ENCODE results near the gene TCF4.

TCF4 gene

DNA sequence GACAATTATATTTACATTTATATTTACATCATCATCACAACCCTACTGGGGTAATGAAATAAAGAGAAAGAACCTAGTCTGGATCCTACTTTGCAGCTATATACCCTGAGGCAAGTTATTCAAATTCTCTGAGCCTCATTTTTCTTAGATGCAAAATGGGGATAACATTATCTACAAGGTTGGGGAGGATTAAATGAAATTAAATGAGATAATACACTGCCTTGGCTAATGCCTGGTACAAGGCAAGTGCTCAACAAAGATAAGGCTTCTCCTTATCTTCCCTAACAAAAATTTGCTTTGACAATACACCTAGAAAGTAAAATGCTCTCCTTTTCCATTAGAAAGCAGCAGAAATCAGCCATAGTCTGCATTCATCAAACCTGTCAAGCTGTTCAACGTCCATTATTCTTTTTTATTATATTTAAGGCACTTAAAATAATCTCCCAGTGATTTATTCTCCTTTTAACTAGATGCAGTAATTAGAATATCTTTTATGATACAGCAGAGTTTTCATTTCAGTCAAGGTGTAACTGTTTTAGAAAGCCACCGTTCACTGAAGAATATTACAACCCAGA is 44.8 kb downstream of the TCF4 start:
- DNase-seq: no peak

DNA sequence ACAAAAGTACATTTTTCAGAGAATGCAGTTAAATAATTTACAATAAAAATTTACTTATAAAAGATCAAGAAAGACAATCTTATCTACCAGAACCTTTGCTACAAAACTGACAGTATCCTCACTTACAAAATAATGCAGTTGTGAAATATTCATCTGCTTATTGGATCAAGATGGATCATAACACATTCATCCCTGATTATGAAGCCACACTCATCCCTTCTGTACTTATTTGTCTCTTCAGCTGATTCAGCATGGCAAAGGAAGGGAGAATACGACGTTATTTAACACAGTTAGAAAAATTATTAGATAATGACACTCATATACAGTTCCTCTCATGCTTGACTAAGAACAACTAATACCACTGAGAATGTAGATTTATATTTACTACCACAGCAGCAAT is 46.4 kb downstream of the TCF4 start:
- no peak for DNase-seq

DNA sequence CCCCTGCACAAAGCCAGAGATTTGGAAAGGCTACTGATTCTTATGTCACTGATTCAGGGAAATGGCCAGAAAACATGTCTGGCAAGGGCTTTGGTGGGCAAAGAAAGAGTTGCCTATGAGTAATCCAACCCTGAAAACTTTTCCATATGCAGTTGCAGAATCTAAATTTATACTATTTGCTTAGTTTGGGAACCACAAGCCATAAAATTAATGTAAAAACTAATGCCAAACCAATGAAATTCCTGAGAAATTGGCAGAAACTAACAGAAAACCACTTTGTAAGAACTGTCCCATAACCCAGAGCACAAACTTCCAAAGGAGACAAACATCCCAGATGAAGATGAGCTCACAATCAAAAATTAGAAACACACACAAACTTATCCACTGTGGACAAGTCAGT is 48.8 kb downstream of the TCF4 start:
- DNase-seq: no peak

DNA sequence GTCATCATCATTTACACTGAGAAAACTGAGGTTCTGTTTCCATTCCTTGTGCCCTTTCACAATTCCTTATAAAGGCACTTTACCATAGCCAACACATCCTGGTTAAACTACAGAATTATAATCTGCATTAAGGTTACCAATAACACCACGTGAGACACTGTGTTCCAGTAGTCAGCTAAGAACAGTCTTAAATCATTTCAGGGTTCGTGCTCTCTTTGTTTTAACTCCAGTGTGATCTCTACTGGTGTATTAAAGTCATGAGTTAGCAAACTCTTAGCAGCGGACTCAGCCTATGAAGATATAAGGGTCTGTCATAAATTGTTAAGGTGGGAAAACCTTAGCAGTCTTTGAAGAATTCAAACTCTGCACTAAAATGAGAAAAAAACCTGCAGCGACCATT is 53.0 kb downstream of the TCF4 start:
- no peak for DNase-seq

DNA sequence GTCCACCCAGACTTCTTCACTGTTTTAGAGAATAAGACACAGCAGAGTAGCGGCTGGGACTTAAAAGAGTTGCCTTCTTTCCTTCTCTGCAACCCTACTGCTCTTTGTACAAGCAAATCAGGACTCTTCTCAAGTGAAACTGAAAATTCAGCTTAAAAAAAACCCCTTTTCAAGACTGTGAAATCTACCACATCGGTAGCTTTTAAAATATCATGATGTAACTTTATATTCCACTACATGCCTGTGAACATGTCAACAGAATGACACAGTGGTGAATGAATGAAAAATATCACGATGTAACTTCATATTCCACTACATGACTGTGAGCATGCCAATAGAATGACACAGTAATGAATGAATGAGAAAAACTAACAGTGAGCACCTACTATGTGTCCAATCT is 53.4 kb downstream of the TCF4 start:
- DNase-seq: no peak

DNA sequence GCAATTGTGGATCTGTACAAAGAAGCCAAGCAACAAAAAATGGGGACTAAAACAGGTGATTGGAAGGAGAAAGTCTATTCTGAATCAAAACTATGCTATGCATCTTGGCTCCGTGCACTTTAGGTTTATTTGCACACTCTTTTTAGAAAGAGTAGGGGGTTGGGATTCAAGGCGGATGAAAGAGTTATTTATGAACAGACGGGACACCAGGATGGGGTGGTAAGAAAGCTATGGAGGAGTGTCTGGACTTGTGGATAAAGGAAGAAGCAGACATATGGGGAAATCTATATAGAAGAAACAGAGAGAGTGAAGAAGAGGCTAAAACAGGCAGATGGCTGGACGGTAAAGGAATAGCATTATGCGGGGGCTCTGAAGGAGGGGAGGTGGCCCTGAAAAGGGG is 57.8 kb downstream of the TCF4 start:
- DNase-seq: no peak

DNA sequence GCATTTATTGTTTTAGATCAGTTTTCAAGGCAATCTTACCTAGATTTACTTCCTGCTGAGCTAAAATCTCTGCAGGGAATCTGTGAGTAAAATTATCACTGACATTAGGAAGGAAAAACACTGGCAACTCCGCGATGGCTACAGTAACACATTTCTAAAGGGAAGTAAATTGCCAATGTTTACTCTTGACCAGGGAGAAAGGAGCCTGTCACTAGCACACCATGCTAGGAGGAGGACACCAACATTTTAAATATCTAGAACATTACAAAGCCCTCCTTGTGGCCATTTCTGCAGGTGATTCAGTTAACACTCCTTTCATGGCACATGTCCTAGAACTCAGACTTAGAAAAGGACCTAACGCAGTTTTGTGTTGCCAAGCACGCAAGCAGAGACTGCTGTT is 58.4 kb downstream of the TCF4 start:
- peak in 1 of 2 experiments; percentile 66 for DNase-seq

DNA sequence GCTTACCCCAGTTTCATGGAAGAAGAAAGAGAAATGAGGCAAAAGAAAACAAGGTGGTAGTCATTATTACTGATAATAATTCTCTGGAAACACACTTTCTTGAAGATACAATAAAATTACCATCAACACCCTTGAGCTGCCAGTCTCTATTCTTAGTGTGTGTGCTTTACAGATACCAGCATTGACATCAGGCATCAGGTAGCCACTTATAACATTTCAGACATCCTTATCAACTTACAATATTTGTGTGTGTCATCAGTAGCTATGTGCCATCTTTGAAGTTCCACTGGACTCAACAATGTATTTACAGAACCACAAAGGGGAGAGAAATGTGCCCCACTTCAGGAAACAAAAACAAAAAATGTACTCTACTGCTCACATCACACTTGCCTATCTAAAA is 62.1 kb downstream of the TCF4 start:
- DNase-seq: no peak

DNA sequence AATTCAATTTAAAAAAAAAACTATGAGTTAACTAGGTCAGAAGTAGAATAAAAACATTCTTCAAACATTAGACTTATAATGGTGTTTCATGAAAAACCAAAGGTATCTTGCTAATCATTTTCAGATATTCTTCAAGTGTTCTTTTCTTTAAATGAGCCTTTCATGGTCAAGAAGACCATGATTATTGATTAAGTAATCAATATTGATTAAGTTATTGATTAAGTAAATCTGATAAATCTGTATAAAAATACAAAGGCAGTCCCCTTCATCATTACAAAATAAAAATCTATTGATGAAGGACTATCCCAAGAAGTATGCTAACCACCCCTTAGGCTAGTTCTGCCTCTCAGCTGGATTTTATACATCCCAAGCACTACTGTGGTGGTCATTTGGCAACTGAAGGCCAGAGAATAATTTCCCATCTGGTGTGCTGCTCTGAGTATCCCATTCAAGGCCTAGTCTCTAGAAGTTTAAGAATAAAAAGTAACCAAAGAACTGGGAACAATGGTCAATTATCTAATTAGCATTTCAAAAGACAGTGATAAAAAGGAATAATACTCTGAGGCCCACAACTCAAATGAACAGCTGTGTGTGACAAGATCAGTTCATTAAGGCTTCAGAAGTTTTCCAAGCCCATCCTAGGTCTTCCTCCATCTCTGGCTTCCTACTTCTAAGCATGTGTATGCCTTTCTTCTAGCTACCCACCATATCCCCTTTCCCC is 63.5 kb downstream of the TCF4 start:
- DNase-seq: no peak

DNA sequence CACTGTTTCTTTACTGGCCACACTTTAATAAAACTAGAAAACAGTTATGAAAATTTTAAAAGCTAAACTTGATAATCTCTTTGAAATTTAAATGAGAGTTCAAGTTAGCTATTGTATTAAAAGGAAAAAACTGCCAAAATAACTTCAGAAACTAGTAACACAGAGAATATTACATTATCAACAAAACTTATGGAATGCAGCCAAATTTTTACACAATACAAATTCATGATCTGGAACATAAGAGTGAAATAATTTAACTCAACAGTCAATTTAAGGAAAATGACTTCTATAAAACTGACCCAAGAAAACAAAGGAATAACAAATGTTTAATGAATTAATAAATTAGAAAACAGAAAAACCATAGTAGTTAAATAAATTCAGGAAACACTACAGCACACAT is 65.0 kb downstream of the TCF4 start:
- DNase-seq: no peak

DNA sequence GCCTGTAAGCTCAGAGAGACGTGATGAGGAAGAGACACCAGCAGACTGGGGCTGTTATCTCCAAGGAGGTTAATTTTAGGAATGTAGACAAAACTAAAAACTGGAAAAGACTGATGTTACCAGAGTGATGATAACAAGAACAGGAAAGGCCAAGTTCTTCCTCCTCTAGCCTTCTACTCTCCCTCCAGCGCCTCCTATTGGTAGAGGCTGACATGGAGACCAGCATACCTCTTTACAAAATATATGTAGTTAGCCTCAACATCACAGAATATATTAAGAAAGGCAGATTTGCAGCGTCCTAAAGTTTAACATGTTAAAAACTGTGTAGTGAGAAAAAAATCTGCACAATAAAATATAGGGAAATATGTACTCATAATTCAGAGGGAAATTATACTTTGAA is 66.0 kb downstream of the TCF4 start:
- no peak for DNase-seq

DNA sequence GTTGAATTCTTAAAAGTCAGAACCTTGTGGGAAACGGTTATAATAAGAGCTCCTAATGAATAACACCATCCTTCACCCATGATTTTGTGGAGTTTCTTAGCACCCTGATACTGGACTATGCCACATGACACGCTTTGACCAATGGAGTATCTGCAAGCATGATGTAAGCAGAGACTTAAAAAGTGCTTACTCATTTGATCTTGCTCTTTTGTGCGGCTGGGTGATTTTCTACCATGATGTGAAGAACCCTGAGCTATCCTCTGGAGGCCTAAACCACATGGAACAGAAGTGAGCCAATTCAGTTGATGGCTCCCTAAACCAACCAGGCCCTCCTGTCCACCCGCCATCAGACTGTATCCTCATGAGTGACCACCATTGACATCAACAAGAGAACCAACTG is 70.9 kb downstream of the TCF4 start:
- no peak for DNase-seq

DNA sequence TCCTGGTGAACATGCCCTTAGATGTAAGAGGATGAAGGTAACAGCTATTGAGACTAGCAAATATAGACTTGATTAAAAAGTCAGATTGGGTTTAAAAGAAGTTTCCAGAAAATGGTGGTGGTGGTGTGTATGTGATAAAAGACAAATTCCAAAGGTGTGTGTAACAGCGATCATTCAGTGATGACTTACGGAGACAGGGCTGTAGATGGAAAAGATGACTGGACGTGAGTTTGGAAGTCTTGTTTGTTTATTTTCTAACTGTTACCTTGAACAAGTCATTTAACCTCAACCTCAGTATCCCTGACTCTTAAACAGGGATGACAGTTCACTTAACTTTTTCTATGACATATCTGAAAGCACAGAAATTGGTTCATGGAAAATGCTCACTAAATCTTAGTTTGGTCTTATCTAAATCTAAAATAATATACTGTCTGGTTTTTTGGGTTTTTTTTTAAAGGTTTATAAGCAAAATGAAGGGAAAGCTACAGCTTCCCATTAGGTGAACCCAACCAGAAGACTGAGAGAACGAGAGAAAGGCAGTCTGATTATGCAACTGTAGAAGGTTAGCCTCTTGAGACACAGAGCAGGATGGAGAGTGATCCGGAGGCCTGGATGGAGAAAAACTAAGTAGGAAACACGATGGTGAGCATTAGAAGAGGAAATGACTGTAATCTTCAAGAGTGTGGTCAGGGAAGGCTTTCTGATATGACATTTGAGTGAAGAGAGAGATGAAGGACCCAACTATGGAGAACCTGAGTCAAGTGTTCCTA is 71.9 kb downstream of the TCF4 start:
- DNase-seq: no peak

DNA sequence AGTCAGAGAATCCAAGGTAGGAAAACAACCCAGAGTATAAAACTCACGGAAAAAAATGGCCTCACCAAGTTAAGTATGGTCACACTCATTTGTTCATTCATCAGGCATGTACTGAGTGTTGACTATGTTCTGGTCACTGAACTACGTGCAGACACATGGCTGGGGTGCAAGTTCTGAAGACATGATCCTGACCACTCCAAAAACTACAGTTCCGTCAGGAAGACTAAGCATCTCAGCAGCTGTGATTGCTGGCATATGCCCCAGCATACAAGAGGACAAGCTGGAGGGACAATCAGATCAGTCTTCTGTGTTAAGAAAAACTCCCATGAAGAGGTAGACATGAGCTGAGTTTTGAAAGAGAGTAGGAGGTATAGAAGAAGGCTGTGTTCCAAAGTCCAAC is 72.8 kb downstream of the TCF4 start:
- no peak for DNase-seq

DNA sequence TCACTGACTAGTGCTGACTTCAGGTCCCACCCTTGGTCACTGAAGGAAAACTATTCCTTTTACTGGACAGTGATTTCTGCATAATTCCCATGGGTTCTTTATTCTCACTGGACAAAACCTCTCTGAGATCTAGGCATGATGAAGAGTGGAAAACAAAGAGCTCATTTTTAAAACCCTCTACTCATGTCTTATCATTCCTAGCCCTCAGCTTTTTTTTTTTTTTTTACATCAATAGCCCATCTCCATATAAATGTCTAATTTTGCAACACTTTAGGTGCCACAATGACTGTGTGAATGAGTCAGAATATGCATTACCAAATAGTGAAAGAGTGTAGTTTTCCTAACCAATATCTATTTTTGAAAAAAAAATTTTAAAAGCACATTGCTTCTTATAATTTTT is 74.8 kb downstream of the TCF4 start:
- DNase-seq: no peak

DNA sequence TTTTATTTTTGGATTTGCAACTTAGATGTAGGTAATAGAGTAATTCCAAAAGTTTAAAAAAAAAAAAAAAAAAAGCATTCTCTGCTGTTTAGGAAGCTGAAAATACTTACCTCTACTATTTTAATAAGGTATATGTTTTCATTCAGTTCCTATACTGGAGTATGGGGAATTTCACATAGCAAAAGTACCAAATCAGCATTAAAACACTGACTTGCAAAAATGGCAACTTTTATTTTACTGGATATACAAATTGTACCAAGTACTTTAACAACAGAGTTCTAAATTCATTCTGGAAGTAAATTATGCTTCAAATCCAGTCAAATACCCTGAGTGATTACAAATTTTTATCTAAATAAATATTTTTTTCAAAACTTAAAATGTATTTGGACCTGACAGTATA is 76.7 kb downstream of the TCF4 start:
- no peak for DNase-seq

DNA sequence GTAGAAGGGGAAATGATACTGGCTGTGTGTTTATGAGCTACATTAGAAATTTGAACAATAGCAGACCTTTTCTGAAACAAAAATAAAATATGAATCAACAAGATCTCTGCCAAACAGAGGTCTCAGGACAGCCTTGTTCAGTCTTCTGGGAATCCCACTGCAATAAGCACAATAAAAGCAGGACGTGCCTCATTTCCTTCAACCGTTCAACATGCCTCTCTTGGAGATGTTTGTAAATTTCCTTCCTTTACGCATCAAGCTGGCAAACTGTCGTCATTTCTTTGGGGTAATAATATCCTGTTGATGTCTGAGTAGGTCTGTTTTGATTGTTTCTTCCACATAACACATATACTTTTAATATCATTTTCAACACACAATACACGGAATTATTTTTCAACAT is 77.2 kb downstream of the TCF4 start:
- peak in 1 of 2 experiments; percentile 15 for DNase-seq

DNA sequence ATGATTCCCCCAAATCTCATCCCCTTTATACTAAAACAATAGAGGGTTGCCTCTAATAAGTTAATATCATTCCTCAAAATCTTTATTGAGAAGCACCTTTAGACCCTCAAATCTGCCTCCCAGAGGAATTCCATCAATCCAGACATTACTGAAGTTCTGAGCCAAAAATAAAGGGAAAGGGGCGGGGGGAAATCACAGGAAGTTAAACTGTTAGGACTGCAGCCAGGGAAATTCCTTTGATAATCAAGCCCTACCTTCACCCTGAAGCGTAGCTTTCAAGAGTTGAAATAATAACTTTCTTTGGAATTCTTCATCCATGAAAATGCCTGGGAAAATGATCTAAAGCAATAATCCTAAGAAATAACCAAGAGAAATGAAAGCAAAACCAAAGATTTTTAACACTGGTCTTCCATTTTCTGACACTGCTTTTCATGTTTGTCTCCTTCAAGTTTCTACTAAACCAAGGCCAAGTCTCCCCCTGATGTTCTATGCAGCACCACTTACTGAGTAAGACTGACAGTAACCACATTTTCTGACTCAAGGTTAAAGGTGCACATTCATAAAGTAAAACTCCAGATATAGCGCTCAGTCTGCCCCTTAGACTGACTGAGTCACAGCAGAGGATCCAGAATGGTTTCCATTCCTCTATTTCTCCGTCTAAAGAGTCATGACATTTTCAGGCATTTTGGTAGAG is 78.2 kb downstream of the TCF4 start:
- no peak for DNase-seq

DNA sequence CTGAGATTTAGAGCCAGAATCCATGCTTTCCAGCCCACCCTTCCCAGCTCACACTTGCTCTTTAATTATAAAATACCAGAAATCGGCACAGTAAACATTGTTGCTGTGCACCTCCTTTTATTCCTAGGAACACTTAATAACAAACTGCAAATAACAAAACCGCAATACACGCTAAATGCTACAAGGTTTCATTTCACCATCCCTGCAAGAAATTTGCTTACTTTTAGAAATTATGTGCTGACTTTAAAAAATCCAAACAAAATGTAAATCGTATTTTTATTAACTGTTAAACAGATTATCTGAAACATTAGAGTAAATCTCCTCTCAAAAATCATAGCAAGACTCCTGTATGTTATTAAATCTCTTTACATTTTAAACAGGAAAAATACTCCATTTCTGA is 79.3 kb downstream of the TCF4 start:
- no peak for DNase-seq

DNA sequence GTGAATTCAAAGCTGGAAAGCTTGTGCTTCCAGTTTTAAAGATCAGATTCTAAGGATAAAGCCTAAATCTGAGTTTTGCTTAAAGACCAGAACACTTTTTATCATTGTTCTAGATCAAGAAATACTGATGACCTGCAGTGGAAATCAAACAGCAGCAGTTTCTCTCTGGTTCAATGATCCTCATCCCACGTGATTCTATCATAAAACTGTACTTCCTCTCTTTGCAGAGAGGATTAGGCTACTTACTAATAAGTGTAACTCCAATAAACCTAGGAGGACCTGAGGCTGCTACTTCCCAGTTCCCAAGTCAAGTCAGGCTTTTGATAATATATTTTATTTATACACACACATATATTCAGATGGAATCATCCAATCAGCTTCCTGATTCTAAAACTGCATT is 81.9 kb downstream of the TCF4 start:
- DNase-seq: no peak

DNA sequence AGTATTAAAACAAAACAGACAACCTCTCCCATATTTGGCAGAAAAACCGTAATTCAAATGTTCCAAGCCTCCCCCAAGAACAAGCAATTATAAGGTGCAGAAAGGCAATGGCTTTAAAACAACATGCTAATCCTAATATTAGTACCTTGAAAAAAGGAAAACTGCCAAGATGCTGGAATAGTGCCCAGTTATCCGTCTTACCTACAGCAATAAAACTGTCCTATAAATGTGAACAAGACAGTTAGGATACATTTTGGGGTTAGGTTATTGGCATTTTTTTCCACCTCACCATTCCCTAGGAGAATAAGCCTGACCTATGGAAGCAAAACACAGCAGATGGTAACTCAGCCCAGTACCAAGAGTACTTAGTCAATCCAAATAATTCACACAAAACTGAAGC is 83.2 kb downstream of the TCF4 start:
- DNase-seq: no peak

DNA sequence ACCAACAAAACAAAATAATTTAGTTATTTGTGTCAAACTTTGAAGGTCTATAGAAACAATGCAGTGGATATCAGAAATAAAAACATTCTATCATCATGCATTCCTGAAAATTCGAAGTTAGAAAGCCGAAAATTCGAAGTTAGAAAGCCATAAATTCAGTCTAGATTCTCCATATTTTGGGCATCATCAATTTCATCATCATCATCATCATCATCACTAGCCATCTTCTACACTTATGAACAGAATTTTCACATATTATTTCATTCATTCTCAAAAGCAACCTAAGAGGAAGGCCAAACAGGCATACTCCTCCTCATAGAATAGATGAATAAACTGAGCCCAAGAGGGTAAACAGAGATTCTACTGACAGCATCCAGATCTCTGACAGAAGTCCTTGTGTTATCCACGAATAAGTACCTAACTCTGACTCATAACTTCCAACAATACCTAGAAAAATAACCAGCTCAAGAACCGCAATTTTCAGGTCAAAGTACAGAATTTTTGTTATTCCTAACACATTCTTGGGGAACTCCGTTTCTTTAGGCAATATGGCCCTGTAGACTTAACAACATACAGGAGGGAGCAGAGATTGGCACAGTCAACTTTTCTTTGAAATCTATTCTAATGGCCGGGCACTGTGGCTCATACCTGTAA is 84.7 kb downstream of the TCF4 start:
- no peak for DNase-seq

DNA sequence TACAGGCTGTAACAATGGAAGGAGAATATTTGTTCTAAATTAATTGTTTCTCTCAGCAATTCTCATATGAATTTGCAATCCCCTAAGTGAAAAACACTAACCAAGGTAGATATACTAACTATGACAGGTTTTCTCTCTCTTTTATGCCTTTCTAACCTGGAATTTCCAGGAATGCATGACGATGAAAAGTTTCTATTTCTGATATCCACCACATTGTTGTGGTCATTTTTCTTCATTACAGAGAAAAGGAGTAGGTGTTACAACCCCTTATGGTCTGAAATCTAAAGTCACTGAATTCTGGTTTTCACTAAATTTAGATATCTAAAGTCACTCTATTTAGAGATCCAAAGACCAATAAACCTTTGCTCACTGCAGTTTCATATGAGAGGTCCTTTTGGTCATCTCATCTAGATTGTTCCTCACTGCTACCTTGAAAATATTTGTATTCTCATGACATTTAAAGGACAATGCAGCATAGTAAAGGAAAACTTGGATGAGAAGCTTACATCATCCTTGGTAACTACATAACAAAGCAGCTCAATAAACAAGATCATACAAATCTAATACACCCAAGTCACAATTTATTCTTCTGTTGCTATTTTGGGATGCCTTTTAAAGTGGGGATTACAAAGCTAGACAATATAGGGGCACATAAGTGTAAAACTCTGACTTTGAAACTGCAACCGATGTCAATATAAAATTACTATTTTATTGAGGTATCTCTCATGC is 85.8 kb downstream of the TCF4 start:
- no peak for DNase-seq

All from NCI-H2081 (cell line).